Fibroblast of villous mesenchyme (primary cell): Measurements from ENCODE around the gene ATF7. TPM values are rescaled to one million over a fixed set of nuclear protein-coding genes. Genes with fewer than 3 reads are reported as not detected.

Experiments used
- DNase-seq: peaks from one replicate; pipeline ENCODE4 v3.0.0-alpha.2; 2010; ENCODE audit warnings: low read depth
- H3K4me3 ChIP-seq: 2 replicates; pipeline ENCODE4 v1.5.1; 2011; ENCODE audit warnings: low read depth, mild to moderate bottlenecking, low read length
- small RNA-seq: library from RNA; depleted of rRNA; stranded (forward); fragments of <200 nt; gene quantifications from one replicate; pipeline ENCODE3, GENCODE V24; 2012
- total RNA-seq: library from RNA; depleted of rRNA; stranded (reverse); fragments of >200 nt; gene quantifications from 2 replicates; pipeline ENCODE4 v1.2.3, GENCODE V29; 2012
- TF ChIP-seq, protein P1 (sequence below): IDR thresholded peaks from 2 replicates; pipeline ENCODE4 v1.5.1; 2012; ENCODE audit warnings: low read depth, mild to moderate bottlenecking, low read length; ENCODE audit not compliant: insufficient read depth

Gene ATF7
- total RNA-seq, 1 donor = 14.7 TPM

DNA sequence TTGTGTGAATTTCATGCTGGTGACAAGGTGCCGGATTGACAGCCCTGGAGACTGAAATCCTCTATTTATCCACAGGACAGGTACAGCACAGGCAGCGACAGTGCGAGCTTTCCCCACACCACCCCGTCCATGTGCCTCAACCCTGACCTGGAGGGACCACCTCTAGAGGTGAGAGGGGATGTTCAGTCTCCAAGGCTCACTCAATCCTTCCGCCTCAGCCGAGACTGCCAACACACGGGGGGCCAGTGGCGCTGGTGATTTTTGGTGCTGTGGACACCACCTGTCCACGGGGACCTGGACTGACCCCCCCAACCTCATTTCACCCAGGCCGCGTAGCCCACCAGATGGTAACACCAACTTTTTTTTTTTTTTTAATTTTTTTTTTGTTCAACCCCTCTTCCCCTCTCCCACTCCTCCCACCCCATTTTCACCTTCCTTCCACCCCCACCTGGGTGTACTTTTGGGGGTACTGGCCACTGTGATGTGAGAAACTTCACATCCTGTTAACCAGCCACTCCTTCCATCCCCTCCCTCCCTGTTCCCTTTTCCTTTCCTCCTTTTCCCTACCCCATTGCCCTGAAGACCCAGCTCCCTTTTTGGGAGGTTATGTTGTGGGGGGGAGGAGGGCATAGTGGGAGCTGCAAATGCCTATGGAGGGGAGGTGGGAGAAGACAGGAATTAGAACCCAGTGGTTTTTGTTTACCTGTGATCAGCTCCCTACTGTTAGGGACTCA, 161.3 kb downstream of the ATF7 start:
- DNase-seq = no peak
- TF ChIP-seq, protein P1, sequence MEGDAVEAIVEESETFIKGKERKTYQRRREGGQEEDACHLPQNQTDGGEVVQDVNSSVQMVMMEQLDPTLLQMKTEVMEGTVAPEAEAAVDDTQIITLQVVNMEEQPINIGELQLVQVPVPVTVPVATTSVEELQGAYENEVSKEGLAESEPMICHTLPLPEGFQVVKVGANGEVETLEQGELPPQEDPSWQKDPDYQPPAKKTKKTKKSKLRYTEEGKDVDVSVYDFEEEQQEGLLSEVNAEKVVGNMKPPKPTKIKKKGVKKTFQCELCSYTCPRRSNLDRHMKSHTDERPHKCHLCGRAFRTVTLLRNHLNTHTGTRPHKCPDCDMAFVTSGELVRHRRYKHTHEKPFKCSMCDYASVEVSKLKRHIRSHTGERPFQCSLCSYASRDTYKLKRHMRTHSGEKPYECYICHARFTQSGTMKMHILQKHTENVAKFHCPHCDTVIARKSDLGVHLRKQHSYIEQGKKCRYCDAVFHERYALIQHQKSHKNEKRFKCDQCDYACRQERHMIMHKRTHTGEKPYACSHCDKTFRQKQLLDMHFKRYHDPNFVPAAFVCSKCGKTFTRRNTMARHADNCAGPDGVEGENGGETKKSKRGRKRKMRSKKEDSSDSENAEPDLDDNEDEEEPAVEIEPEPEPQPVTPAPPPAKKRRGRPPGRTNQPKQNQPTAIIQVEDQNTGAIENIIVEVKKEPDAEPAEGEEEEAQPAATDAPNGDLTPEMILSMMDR = no peak
- no peak overlapping the region for H3K4me3 ChIP-seq

DNA sequence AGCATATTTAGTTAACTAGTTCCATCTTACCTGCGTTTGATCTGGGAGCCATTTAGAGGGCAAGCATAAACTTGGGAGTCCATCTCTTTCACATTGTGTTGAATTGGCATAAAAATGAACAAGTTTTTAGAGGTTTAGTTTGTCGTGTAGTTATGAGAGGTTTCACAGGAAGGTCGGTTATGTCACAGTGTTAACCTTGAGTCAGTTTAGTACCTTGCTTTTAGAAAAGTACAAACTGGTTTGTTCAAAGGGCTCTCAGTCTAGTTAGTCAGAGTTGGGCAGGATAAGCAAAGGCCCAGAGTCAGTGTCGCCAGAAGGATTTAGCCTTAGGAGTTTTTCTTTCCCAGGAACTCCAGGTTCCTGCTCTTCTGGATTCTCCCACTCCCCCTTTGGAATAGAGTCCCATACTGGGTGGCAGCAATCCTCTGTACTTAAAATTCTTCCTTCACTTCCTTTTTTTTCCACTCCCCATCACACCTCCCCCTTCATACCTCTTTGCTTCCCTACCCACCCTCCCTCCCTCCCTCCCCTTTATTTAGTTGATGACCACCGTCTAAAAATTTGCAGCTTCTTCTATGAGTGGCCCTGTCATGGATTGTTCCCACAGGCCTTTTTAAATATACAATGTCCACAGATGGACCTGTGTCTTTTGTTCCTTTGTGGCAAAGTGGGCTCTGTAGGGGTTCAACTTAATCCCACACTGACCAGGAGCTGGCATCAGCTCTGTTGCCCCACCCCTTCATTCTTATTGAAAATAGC, 162.2 kb downstream of the ATF7 start:
- no peak overlapping the region for H3K4me3 ChIP-seq
- TF ChIP-seq, protein P1 = no peak
- no peak for DNase-seq

DNA sequence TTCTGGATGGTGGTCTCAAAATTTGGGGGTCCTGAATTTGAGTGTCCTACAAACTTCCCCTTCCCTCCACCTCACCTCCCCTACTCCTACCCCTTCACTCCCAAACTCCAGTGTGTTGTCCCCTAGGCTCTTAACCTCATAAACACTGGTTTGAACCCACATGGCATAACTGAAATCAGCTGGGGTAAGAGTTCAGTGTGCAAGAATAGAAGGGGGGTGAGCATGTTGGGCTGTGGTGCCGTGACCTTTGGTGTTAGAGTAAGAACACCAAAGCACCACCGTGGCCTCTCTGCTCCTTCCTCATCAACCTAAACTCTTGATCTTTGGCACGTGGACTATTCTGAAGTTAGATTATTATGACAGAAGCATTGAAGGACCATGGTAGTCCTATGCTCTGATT, 163.2 kb downstream of the ATF7 start:
- no peak overlapping the region for H3K4me3 ChIP-seq
- TF ChIP-seq, protein P1 = no peak
- DNase-seq = no peak

DNA sequence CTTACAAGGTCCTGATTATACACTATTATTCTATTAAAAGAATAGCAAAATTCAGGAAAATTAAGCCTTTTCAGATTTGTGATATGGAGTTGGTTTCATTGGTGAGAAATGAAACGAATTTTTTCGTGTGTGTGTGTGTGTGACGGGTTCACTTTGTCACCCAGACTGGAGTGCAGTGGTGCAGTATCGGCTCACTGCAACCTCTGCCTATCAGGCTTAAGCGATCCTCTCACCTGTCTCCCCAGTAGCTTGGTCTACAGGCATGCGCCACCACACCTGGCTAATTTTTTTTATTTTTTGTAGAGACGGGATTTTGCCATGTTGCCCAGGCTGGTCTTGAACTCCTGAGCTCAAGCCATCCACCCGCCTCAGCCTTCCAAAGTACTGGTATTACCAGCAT, 164.6 kb downstream of the ATF7 start:
- DNase-seq = no peak
- TF ChIP-seq, protein P1 = no peak
- H3K4me3 ChIP-seq = no peak overlapping the region

DNA sequence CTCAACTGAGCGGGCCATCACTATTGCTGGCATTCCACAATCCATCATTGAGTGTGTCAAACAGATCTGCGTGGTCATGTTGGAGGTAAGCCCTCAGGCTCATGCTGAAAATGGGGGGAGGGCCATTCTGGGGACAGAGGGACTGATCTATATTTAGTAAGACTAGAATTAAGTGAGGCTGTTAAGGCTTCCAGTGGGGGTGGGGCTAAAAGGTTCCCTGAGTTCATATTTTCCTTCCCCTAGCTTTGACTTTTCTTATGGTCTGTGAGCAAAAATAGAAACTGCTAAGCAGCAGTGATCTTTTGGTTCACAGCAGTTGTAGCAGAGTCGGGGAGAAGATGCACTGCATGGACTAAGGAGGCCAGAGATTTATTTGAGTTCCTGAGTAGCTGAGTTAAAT, 165.1 kb downstream of the ATF7 start:
- no peak overlapping the region for H3K4me3 ChIP-seq
- TF ChIP-seq, protein P1 = no peak
- no peak for DNase-seq

DNA sequence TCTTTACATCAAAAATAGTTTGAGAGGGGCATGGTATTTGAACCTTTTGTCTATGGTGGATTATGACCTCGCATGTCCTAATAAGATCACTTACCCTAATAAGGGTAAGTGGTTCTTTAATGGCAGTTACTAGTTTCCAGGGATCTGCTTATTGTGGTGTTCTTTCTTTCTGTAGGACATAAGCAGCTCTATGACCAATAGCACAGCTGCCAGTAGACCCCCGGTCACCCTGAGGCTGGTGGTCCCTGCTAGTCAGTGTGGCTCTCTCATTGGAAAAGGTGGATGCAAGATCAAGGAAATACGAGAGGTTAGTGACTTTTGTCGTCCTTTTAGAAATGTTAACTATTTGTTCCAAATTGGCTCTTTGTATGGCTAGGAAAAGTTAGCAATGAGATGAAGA, 167.1 kb downstream of the ATF7 start:
- DNase-seq = no peak
- TF ChIP-seq, protein P1 = no peak
- no peak overlapping the region for H3K4me3 ChIP-seq

Small RNAs within 50 kb of the gene (small RNA-seq; reads per million reads assigned to genes)
- gene AC023509.3 = not detected

Other genes starting within 250 kb of the ATF7 start
- gene SP1, start 246.2 kb downstream of the ATF7 start, total RNA-seq = 31.2 and 45.3 TPM in 2 replicates
- gene AMHR2, start 202.5 kb downstream of the ATF7 start, total RNA-seq = not detected in 2 replicates
- 60.0 and 64.4 TPM in 2 replicates for gene PRR13, start 184.6 kb downstream of the ATF7 start, total RNA-seq
- gene PCBP2, start 174.3 kb downstream of the ATF7 start, total RNA-seq = 193 and 237 TPM in 2 replicates
- gene MAP3K12, start 126.9 kb downstream of the ATF7 start, total RNA-seq = 35.8 and 41.0 TPM in 2 replicates
- 47.4 and 54.8 TPM in 2 replicates for gene TARBP2, start 125.1 kb downstream of the ATF7 start, total RNA-seq
- not detected in 2 replicates for gene NPFF, start 118.9 kb downstream of the ATF7 start, total RNA-seq
- 70.8 and 72.2 TPM in 2 replicates for gene ATP5MC2, start 49.7 kb upstream of the ATF7 start, total RNA-seq
- 78.2 and 84.4 TPM in 2 replicates for gene CALCOCO1, start 101.1 kb upstream of the ATF7 start, total RNA-seq
- gene CISTR, start 125.6 kb upstream of the ATF7 start, total RNA-seq = not detected in 2 replicates